CD4-positive, alpha-beta T cell (primary cell): Measurements from ENCODE around the gene RDH5. TPM values are rescaled to one million over a fixed set of nuclear protein-coding genes. Genes with fewer than 3 reads are reported as not detected.

Source experiments
- ATAC-seq: fragments of 200-7000 bp; cut with Tn5 transposase; one replicate; pipeline ENCODE4 v1.10.0; 2022; ENCODE audit warnings: mild to moderate bottlenecking; ENCODE audit not compliant: poor library complexity
- CTCF ChIA-PET: fragments of 350-600 bp; sonication (Branson Sonifier 250); formaldehyde crosslinking; loops from one replicate; lab custom pipeline; 2021; ENCODE audit warnings: antibody characterized with exemption, inconsistent platforms; lab: Charles Lee
- POLR2A ChIA-PET: fragments of 350-600 bp; sonication (Branson Sonifier 250); formaldehyde crosslinking; loops from one replicate; lab custom pipeline; 2021; ENCODE audit warnings: antibody characterized with exemption, inconsistent platforms; lab: Charles Lee
- DNase-seq, 14 experiments: peaks; one replicate each; pipeline ENCODE4 v3.0.0-alpha.2; 2013 to 2020; ENCODE audit warnings: mixed read lengths in 2 of 14
- H3K27ac ChIP-seq, 2 donors: one replicate each; pipeline versions ENCODE4 v1.5.1 to v1.7.0; 2013; ENCODE audit warnings: low read length in 2 of 2, low read depth in 1 of 2, mild to moderate bottlenecking in 1 of 2
- H3K27me3 ChIP-seq, 2 experiments: 1 replicate in 1 of 2; 2 replicates in 1 of 2; pipeline versions ENCODE4 v1.6.1 to v1.7.0; 2013; ENCODE audit warnings: low read length in 2 of 2, control low read depth in 1 of 2, mild to moderate bottlenecking in 1 of 2, moderate library complexity in 1 of 2; ENCODE audit not compliant: insufficient read depth in 2 of 2, control insufficient read depth in 1 of 2
- H3K36me3 ChIP-seq: one replicate; pipeline ENCODE4 v1.6.1; 2013; ENCODE audit warnings: low read length, control low read depth; ENCODE audit not compliant: insufficient read depth
- H3K4me1 ChIP-seq: one replicate; pipeline ENCODE4 v1.6.1; 2013; ENCODE audit warnings: low read length, control low read depth; ENCODE audit not compliant: insufficient read depth
- H3K4me3 ChIP-seq: one replicate; pipeline ENCODE4 v1.5.1; 2013; ENCODE audit warnings: mild to moderate bottlenecking, low read length, moderate library complexity
- H3K9me3 ChIP-seq, 2 experiments: 1 replicate in 1 of 2; 2 replicates in 1 of 2; pipeline versions ENCODE4 v1.6.1 to v1.7.0; 2013; ENCODE audit warnings: low read length in 2 of 2, mild to moderate bottlenecking in 2 of 2, control low read depth in 1 of 2, moderate library complexity in 1 of 2; ENCODE audit not compliant: control insufficient read depth in 1 of 2, insufficient read depth in 1 of 2
- H3K27ac Mint-ChIP-seq: one replicate; pipeline ENCODE4 v1.8.0; 2020; ENCODE audit warnings: mixed read lengths
- H3K27me3 Mint-ChIP-seq: one replicate; pipeline ENCODE4 v1.8.0; 2021; ENCODE audit warnings: mixed read lengths
- H3K36me3 Mint-ChIP-seq: one replicate; pipeline ENCODE4 v1.8.0; 2021; ENCODE audit warnings: low read depth, mixed read lengths
- H3K4me1 Mint-ChIP-seq: one replicate; pipeline ENCODE4 v1.8.0; 2021; ENCODE audit warnings: low read depth, mixed read lengths
- H3K4me3 Mint-ChIP-seq: one replicate; pipeline ENCODE4 v1.8.0; 2020; ENCODE audit warnings: mild to moderate bottlenecking, mixed read lengths
- H3K9me3 Mint-ChIP-seq: one replicate; pipeline ENCODE4 v1.8.0; 2020; ENCODE audit warnings: mixed read lengths
- CTCF ChIP-seq: fragments of 200-600 bp; IDR thresholded peaks from one replicate; pipeline ENCODE4 v1.8.0; 2022; ENCODE audit warnings: antibody characterized with exemption, mild to moderate bottlenecking
- intact Hi-C, 2 experiments: fragments of 100-400 bp; cut with DNase I in 1 of 2; cut with micrococcal nuclease in 1 of 2; formaldehyde crosslinking; loops; one replicate each; pipeline versions ENCODE4 v1.15.1 to v1.9.0; 2023 to 2025; cut with DNase I, micrococcal nuclease
- polyA plus RNA-seq, 2 donors: library from polyadenylated mRNA; unstranded; fragments of 120-200 nt; gene quantifications; one replicate each; pipeline ENCODE4 v1.2.1, GENCODE V29; 2013
- total RNA-seq, 174 experiments: library from RNA in 2 of 174; stranded (reverse) in 2 of 174; gene quantifications; one replicate each; pipeline ENCODE4 v1.2.3 and lab custom pipeline; 2021 to 2026

The RDH5 gene, protein sequence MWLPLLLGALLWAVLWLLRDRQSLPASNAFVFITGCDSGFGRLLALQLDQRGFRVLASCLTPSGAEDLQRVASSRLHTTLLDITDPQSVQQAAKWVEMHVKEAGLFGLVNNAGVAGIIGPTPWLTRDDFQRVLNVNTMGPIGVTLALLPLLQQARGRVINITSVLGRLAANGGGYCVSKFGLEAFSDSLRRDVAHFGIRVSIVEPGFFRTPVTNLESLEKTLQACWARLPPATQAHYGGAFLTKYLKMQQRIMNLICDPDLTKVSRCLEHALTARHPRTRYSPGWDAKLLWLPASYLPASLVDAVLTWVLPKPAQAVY
- total RNA-seq (1 to 10 TPM; 8.8 TPM), total RNA-seq (lab: John Stamatoyannopoulos, UW) (0.51 to 10.1 (median 2.3) reads per million in 172 experiments)
- 9.4 TPM for polyA plus RNA-seq (2013, experiment 1 of 2)
- polyA plus RNA-seq (2013, experiment 2 of 2): 8.5 TPM

- TF ChIP-seq CTCF: no peak
- intact Hi-C loops: no loop called here
- Histone ChIP-seq H3K27me3 (no peaks in the 10 kb centered on the region), H3K27ac (no peak within 1 kb of the TSS), H3K36me3 (peaks cover 20% of the 10 kb centered on the region), H3K9me3 (no peaks in the 10 kb centered on the region), H3K4me1 (peaks cover 50% of the 10 kb centered on the region), H3K4me3 (no peak within 1 kb of the TSS)
- peaks cover 41% of the 10 kb centered on the region for H3K4me1 Mint-ChIP-seq
- ATAC-seq: no peak
- ChIA-PET POLR2A (interaction anchor here (1.3 kb wide), 1 partner anchor 10 kb away, joined by 3 read pairs; no protein-coding TSS in a partner anchor), CTCF (no interaction called here)
- H3K27ac Mint-ChIP-seq: no peak within 1 kb of the TSS
- H3K36me3 Mint-ChIP-seq: peaks cover 28% of the 10 kb centered on the region
- peaks cover 4% of the 10 kb centered on the region for H3K27me3 Mint-ChIP-seq
- DNase-seq: no peak
- H3K9me3 Mint-ChIP-seq: no peaks in the 10 kb centered on the region
- no peak within 1 kb of the TSS for H3K4me3 Mint-ChIP-seq
These were observed at the start of gene RDH5 for GRCh38 chr12:55720071-55720564. Gene RDH5, plus strand, starts transcription at chr12:55720393. Its CDS starts 792 bp downstream, at chr12:55721185.

GRCh38 chr12:55671746-55672145 lies 48.4 kb upstream of the RDH5 start:
- Histone ChIP-seq H3K27me3 (no peaks in the 10 kb centered on the region), H3K4me3 (no peak overlapping the region), H3K4me1 (no peaks in the 10 kb centered on the region), H3K36me3 (no peaks in the 10 kb centered on the region), H3K9me3 (no peaks in the 10 kb centered on the region), H3K27ac (no peak overlapping the region)
- H3K4me1 Mint-ChIP-seq: no peaks in the 10 kb centered on the region
- no peak for ATAC-seq
- TF ChIP-seq CTCF: no peak
- H3K27ac Mint-ChIP-seq: no peak overlapping the region
- peaks cover 26% of the 10 kb centered on the region for H3K27me3 Mint-ChIP-seq
- POLR2A ChIA-PET: no interaction called here
- no peaks in the 10 kb centered on the region for H3K36me3 Mint-ChIP-seq
- no peaks in the 10 kb centered on the region for H3K9me3 Mint-ChIP-seq
- intact Hi-C loops: no loop called here
- DNase-seq: no peak
- no peak overlapping the region for H3K4me3 Mint-ChIP-seq
- CTCF ChIA-PET: no interaction called here

GRCh38 chr12:55673638-55674037 lies 46.6 kb upstream of the RDH5 start:
- intact Hi-C loops: no loop called here
- H3K27ac ChIP-seq: no peak overlapping the region
- H3K27me3 ChIP-seq: no peaks in the 10 kb centered on the region
- no peaks in the 10 kb centered on the region for H3K36me3 ChIP-seq
- H3K4me3 ChIP-seq: no peak overlapping the region
- Mint-ChIP-seq H3K9me3 (no peaks in the 10 kb centered on the region), H3K27ac (no peak overlapping the region), H3K4me1 (no peaks in the 10 kb centered on the region), H3K4me3 (no peak overlapping the region), H3K27me3 (peaks cover 26% of the 10 kb centered on the region), H3K36me3 (no peaks in the 10 kb centered on the region)
- TF ChIP-seq CTCF: no peak
- H3K4me1 ChIP-seq: no peaks in the 10 kb centered on the region
- ATAC-seq (no peak), DNase-seq (no peak)
- no peaks in the 10 kb centered on the region for H3K9me3 ChIP-seq
- ChIA-PET POLR2A (no interaction called here), CTCF (no interaction called here)
